OCI-LY1 (cell line): Measurements from ENCODE around the gene SMCHD1.

ENCODE experiments used
- CTCF ChIP-seq: fragments of 200-600 bp; sonication (generic), shearing (Covaris generic); IDR thresholded peaks from 2 replicates; pipeline ENCODE4 v1.5.1; 2017; ENCODE audit warnings: mild to moderate bottlenecking, antibody characterized with exemption, low read length, moderate library complexity, mixed read lengths
- EZH2 ChIP-seq: fragments of 200-600 bp; sonication (generic), shearing (Covaris generic); IDR thresholded peaks from 2 replicates; pipeline ENCODE4 v1.8.0; 2017; ENCODE audit warnings: borderline replicate concordance, mixed run types, mild to moderate bottlenecking, antibody characterized with exemption, low read length, moderate library complexity, mixed read lengths

- TF ChIP-seq CTCF, result no peak
- TF ChIP-seq EZH2, result no peak
These were observed 49.0 kb downstream of the SMCHD1 start for GRCh38 chr18:2704541-2704940.
